DMS79 treated with DMSO at 0.1 percent for 48 hours (cell line): ENCODE measurements around the gene TSEN54.

Experiments
- DNase-seq: peaks from one replicate; lab custom pipeline; 2025; lab: John Stamatoyannopoulos, UW

Gene TSEN54

DNA sequence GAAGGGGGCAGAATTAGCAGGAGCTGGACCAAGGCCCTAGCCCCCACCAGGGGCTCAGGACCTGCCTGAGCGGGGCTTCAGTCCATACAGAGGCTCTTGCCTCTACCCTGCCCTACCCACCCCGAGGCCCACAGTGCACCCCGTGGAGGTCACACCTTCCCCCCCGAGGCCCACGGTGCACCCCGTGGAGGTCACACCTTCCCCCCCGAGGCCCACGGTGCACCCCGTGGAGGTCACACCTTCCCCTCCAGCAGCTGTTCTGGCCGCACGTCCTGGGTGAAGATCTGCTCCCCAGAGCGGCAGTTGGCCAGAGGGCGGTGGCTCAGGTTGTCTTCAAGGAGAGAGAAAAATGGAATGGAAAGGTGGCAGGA lies 12.4 kb upstream of the TSEN54 start:
- no peak for DNase-seq

DNA sequence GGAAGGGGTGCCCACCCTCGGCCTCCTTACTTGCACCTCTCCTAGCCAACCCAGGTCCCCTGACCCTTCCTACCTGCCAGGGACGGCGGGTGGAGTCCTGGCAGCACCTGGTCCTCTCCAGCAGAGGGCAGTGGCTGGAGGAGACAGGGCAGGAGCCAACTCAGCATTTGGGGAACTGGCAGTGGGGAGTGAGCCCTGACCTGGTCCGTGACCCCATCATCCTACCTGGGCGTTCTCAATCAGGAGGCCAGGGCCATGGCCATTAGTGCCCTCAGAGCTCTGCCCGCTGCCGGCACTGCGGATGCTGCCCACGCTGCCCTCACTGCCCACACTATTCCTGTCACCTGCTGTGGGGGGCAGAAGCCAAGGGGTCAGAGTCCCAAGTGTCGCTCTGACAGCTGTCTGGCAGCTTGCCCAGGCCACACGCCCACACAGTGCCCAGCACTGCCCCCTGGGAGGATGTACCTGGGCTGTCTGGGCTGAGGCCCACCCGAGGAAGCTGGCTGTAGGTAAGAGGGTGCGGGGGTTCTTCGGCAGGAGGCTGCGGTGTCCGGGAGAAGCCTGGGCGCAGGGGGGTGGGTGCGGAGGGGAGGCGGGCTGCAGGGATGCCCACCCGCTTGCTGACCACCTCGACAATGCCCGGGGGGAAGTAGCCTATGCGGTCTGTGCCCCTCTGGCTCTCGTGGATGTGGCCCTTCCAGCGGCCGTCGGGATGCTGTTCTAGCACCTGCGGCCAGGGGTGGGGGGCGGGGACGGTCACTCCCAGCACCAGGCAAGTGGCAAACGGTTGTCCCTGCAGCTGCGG lies 11.8 kb upstream of the TSEN54 start:
- DNase-seq = no peak

DNA sequence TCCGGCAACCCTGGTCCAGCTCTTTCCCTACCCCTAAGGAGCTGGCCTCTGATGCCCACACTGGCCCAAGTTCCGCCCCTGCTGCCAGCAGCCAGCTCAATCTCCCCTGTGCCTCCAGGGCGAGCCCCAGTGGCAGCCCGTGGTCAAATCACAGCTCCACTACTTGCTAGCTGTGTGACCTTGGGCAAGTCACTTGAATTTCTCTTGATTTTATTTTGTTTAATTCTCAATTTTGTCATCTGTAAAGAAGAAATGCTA lies 11.2 kb upstream of the TSEN54 start:
- no peak for DNase-seq

DNA sequence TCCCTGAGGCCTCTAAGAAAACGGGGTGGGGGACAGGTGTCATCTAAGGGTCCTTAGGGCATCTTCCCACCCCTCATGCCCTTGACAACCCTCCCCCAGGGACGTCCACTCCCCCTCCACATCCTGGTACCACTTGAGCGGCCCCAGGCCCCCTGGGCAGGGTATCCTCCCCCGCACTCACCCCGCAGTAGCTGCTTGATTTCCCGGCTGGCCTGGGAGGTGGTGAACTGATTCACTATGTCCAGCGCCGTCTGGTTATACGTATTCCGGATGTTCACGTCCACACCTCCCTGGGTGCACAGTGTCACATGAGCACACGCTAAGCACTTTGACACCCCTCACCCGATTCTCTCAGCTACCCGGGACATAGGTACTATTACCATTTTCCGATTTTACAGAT lies 10.7 kb upstream of the TSEN54 start:
- DNase-seq = no peak

DNA sequence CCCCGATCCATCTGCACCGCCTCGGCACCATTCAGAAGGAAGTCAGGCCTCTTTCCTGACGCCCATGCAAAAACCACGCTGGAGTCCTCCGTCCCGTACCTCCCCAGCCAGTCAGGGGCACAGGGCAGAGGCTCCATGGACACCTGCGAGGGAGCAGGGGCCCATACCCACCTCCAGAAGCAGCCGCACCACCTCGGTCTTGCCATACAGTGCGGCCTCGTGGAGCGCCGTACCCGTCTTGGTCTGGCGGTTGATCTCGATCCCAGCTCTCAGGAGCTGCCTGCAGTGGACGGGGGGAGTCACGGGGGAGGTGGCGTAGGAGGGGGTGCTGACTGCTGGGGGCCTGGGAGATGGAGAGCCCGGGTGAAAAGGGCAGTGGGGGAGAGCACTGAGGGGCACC lies 10.2 kb upstream of the TSEN54 start:
- DNase-seq = no peak

DNA sequence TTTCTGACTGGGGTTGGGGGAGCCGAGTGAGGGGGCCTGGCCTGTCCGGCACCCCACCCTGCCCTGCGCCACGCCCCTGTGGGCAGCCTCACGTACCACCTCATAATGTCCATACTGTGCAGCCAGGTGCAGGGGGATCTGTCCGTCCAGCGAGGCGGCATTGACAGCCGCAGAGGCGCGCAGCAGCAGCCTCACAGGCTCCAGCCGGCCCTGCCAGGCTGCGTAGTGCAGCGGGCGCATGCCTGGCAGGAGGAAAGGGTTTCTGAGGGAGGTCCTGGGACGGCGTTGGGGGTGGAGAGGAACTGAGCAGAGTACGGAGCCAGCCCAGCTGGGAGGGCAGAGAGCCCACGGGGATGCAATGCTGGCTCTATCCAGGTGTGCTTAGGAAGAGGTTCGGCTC lies 9.4 kb upstream of the TSEN54 start:
- DNase-seq = no peak

DNA sequence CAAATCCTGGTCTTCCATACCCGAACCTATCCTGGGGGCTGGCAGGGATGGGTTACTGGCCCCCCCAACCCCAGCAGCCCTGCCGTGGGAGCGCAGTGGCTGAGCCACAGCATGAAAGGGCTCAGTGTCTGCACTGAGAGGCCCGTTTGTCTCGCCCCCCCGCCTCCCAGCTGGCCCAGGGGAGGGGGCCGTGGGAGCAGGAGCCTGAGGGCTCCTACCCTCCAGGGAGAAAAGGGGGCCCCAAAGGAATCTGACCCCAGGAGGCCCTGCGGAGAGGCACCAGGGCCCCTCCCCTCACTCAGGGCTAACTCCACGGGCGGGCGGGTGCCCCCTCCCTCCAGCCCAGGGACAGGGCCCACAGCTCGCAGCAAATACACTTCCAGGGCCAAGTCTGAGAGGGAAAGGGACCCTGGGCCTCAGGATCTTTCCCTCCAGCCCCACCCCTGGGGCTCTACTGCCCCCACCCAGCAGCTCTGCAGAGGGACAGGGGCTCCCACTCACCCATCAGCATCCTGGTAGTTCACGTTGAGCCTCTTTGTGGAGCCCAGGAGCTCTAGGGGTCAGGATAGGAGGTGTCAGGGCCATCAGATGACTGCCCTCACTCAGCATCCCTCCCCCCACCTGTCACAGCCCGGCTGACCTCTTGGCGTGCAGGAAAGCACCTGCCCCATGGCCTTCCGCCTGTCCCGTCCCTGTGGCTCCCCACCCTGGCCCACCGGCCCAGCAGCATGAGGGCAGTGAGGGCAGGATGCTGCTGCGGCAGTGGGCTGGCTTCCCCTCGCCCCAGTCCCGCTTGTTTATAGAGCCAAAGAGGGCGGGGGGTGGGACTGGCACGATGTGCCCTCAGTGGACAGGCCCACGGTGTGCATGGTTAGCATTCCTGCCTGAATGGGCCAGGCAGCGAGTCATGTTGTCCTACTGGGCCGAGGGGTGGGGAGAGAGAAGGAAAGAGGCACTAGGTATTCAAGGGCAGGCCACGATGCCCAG lies 8.3 kb upstream of the TSEN54 start:
- DNase-seq = no peak

DNA sequence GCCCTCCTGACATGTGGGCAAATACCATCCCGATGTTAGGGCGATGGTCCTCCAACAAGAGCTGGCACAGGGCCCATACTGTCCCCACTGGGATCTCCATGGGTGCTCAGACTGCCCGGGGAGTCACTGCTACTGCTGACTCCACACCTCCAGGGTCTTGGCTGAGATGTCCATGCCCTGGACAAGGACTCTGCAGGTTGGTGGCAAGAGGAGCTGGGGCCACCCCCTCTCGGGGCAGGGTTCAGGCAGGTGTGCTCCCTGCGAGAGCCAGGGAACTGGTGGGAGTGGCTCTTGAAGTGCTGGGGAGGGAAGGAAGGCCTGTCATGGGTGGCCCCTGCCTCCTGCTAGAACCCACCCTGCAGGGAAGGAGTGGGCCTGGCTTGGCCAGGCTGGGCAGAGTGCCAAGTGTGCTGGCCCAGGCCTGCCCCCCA lies 7.4 kb upstream of the TSEN54 start:
- no peak for DNase-seq

DNA sequence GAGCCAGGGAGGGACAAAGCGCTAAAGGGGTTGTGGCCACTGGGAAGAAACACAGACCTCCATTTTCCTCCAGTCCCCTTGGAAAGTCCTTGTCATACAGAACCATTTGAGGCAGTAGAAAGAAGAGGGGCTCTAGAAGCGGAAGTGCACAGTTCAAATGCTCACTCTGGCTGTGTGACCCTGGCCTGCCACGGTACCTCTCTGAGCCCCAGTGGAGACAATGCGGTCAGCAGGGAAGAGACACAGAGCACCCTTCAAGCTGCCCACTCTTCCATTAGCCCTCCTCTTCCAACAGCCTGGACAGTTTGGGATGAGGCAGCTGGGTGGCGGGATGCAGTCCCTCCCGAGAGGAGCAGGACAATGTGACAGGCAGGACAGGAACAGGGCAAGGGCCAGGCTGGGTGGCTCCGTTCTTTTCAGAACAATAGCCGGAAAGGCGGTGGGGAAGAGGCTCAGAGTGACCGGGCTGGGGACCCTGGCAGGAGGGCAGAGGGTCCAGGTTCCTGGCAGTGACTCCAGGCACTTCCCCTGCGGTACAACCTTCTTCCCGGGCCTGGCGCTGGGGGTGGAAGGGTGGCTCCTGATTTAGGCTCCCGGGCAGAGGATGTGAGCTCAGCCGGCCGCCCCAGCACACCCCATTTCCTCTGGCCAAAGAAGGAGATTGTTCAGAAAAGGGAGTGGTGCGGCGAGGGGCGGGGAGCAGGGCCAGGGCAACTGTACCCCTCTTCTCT lies 6.6 kb upstream of the TSEN54 start:
- DNase-seq = no peak

DNA sequence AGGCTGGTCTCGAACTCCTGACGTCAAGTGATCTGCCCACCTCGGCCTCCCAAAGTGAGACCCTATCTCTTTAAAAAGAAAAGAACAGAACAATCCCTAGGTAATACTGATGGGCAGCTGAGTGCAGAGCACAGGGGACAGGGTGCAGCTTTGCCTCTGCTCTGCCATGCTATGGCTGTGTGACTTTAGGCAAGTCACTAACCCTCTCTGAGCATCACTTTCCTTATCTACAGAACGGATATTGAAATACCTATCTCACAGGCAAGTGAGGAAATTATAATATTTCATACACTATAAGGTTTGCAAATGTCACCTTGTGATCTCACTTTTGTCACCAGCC lies 5.1 kb upstream of the TSEN54 start:
- DNase-seq = no peak

DNA sequence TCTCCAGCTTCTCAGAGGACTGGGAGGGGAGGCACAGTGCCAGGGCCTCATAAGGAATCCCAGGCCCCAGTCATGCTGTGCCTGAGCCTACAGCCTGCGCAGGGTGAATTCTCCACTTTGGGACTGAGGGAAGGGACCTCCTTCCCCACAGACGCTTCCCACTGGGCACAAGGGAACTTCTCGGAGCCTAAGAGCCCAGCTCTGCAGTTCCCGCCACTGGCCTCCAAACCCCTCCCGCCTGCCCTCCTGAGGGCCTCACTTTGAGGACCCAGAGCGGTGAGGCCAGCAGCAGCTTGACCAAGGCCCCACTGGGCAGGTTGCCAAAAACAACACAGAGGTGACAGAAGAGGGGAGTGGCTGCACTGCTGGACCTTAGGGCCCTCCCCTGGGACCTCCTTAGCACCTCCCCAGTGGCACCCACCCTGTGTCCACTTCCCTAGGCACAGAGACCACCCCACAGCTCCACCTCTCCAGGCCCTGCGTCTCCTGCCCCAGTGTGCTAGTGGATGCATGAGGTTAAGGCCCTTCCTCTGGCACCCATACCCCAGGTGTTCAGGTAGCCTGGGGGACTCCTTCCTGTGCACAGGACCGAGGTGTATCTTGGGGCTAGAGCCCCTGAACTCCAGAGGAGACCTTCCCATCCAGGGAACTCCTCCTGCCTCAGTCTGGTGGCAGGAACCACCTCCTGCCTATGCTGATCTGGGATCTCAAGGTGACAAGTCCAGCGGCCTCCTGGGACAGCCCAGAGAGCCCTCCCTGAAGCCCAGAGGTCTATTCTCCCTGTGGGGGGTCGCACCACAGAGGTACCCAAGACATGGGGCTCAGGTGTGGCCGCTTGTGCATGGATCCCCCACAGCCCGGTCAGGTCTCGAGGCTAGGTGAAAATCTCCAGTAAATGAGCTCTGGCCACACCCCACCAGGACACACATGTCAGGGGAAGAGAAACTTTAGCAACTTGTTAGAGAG lies 4.4 kb upstream of the TSEN54 start:
- DNase-seq = no peak

DNA sequence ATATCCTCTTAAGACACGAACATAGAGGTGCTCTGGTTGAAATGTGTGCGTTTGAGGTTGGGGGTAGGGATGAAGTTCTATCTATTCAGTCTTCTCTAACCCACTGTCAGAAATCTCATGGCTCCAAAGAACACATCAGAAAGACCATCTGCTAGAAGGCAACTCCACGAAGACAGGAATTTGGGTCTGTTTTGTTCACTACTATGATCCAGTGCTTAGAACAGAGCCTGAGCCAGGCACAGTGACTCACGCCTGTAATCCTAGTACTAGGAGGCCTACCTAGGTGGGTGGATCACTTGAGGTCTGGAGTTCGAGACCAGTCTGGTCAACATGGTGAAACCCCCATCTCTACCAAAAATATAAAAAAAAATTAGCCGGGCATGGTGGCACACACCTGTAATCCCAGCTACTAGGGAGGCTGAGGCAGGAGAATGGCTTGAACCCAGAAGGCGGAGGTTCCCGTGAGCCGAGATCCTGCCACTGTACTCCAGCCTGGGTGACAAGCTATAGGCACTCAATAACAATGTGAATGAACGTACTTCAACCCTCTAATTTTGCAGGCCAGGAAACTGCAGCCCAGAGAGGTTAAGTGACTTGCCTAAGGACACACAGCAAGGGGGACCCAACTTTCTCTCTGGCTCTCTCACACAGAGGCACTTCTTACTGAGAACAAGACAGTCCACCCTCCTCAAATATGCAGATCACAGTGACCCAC lies 3.2 kb upstream of the TSEN54 start:
- DNase-seq = no peak

DNA sequence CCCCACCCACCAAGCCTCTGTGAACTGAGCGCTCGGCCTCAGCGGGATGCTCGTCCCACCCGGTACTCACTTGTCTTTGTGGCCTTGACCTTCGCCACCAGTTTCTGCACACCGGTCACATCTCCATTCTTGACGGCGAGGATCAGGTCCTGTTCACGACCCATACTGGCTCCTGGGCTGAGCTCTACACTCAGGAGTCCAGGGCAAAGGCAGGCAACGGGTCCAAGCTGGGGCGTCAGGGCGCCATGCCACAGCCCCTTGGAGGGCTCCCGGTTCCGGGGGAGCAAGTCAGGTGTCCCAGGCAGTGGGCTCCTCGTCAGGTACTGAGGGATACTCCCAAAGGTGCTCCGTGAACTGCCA lies 2.7 kb upstream of the TSEN54 start:
- DNase-seq = no peak

DNA sequence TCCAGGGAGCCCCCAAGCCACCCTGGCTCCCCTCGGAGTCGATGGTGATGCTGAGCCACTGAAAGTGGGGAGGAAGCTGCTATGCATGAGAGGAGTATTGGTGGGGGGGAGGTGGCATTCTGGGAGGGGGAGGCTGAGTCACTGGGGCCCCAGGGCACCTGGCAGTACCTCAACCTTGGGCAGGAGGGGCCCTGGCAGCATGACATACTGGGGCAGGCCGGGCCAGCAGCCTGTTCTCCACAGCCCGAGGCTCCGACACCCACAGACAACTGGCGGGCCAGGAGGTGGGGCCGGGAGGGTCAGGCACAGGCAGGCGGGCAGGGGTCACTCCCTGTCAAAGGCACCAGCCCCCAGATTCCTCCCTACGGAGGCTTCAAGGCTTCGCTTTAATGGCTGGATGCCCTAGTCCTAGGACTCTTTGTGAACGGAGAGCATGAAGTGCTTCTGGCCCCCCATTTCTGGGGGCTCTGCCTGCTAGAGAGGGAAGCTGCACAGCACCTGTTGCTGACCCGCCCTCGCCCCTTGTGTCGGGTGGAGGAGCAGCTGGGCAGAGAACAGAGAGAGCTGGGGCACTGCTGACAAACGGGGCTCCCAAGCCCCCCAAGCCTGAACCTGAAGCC lies 1.9 kb upstream of the TSEN54 start:
- no peak for DNase-seq

DNA sequence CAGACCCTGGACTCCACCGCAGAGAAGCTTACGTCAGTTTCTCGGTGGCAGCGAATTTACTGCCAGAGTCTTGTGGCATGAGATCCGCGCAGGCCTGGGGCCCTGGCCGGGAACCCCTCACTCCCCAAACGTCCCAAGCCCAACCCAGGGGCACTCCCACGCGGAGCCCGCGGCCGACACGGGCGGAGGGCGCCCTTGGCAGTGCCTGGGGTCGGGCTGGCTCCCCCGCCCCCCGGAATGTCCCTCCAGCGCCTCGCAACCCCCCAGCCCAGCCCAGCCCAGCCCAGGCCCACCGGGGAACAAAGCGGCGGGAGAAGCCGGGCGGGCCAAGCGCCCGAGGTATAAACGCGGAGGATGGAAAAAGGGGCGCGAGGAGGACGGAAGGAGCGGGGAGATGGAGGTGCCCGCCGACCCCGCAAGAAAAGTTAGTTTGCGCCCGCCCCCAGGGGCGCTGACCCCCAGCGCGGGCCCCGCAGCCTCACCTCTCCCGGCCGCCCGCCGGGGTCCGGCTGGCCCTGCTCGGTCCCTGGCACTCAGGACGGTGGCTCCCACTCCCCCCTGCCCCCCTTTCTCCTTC lies 1.3 kb upstream of the TSEN54 start:
- no peak for DNase-seq

DNA sequence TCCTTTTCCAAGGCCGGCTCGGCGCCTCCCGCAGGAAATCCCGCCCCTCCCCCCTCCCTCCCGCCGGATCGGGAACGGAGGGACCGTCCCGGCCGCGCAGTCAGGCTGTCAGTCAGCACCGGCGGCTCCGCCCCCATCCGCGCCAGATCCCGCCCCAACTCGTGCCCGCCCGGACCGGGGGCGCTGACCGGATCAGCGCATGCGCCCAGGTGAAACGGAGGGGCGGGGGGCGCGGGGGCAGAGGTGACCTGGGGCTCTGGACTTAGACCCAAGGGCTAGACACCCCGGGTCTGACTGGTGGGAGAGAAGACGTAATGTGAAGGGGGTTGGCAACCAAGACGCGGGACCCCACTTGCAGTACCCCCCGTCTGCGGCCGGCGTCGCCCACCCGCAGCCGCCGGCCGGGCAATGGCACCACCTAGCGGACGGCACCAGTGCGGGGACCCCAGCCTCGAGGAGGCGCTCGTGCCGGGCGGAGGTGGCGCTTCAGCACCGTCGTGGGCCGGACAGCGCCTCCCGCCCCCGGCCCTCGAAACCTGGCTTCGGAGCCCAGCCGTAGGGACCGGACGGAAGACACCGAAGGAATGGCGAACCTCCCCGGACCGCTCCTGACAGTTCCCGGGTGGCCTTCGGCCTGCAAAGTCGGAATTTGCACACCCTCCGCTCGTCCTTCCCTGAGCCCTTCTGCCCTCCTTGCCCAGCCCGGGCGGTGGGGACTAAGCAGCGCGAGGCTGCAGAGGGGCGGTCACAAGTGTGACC lies 653 bp upstream of the TSEN54 start, which contains the start of gene CASKIN2:
Gene CASKIN2 (minus strand): TSS at position 42 of the 759 bp plus-strand sequence. CDS start 1,733 bp downstream, outside the sequence.
- peak; percentile 75 for DNase-seq

DNA sequence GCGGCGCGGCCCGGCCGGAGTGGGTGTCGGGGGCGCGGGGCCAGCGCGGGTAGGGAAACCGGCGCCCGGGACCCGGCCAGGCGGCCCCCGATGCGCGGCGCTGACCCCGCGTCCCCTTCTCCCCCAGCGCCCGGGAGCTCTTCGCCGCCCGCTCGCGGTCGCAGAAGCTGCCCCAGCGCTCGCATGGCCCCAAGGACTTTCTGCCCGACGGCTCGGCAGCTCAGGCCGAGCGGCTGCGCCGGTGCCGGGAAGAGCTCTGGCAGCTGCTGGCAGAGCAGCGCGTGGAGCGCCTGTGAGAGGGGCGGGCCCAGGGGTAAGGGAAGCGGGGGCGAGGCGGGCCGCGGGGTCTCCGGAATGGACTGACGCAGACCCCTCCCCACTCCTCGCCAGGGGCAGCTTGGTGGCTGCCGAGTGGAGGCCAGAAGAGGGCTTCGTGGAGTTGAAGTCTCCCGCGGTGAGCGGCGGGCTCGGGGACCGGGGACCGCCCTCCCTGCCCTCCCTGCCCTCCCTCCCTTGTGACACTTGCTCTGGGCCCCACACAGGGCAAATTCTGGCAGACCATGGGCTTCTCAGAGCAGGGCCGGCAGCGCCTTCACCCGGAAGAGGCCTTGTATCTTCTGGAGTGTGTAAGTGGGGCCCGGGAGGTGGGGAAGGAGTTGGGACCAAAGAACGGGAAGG lies 430 bp downstream of the TSEN54 start:
- DNase-seq = no peak

DNA sequence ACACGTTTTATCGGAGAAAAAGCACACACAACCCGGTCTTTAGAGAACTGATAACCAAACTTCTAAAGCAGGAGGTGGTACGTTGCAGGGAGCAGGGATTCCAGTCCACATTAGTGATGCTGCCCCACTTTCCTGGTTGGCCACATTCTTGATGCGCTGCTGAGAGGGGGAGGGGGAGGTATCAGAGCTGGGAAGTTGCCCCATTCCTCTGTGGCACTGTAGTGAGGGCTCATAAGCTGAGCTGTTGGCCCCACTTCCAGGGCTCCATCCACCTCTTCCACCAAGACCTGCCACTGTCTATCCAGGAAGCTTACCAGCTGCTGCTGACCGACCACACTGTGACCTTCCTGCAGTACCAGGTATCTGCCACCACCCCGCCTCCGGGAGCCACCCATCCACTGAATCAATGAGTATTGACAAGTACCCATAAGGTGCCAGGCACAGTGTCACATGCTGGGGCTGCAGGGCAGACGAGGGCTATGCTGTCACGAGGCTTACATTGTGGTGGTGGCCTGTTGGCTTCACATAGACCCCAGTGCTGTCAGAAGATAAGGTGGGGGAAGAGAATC lies 1.1 kb downstream of the TSEN54 start:
- no peak for DNase-seq
